ENCODE results near the gene NAALADL2. TPM values are rescaled to one million over a fixed set of nuclear protein-coding genes. Genes with fewer than 3 reads are reported as not detected.

NAALADL2 gene
- polyA plus RNA-seq, 1 experiment = 6.3 TPM

DNA sequence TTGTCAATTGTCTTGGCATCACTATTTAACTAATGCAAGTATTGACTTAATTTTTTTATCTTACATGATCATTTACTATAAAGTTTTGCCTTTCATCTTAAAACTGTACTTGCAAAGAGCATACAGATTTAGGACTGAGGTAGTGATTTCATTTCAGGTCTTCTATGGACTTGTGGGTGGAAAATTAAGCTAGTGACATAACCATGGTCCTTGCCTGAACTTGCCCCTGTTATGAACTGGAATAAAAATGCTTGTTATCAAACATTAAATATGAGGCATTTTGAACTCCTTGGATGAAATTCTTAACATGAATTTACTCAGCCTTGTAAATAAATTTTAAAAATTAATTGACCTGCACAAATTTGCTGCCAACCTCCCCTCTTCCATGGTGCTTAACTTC, 712.0 kb downstream of the NAALADL2 start:
- no peak for DNase-seq (ENCODE audit: low read depth, low spot score)
- no peaks in the 10 kb centered on the region for H3K9me3 ChIP-seq (ENCODE audit: control insufficient read depth, insufficient read depth, low read length)
- H3K27ac ChIP-seq (ENCODE audit: low read depth, low read length) = no peak overlapping the region
- POLR2A ChIA-PET = no interaction called here
- no peaks in the 10 kb centered on the region for H3K27me3 ChIP-seq (ENCODE audit: control insufficient read depth, insufficient read depth, low read length)
- H3K4me3 ChIP-seq (ENCODE audit: low read depth, low read length) = no peak overlapping the region
- no peak for TF ChIP-seq CTCF (IDR thresholded peaks at IDR 0.05; ENCODE audit: low read depth, low read length)
- CTCF ChIA-PET = no interaction called here

- Histone ChIP-seq H3K4me3 (ENCODE audit: low read depth, low read length) (no peak overlapping the region), H3K9me3 (ENCODE audit: control insufficient read depth, insufficient read depth, low read length) (no peaks in the 10 kb centered on the region), H3K27ac (ENCODE audit: low read depth, low read length) (no peak overlapping the region), H3K27me3 (ENCODE audit: control insufficient read depth, insufficient read depth, low read length) (no peaks in the 10 kb centered on the region)
- ChIA-PET CTCF (no interaction called here), POLR2A (interaction anchor here (0.6 kb wide), 1 partner anchor 112 kb away, joined by 4 read pairs; no protein-coding TSS in a partner anchor)
- DNase-seq (ENCODE audit: low read depth, low spot score) = no peak
- TF ChIP-seq CTCF (IDR thresholded peaks at IDR 0.05; ENCODE audit: low read depth, low read length) = no peak
These were observed 714.1 kb downstream of the NAALADL2 start for GRCh38 chr3:175573226-175573625.

- ChIA-PET POLR2A (no interaction called here), CTCF (no interaction called here)
- Histone ChIP-seq H3K9me3 (ENCODE audit: control insufficient read depth, insufficient read depth, low read length) (no peaks in the 10 kb centered on the region), H3K27ac (ENCODE audit: low read depth, low read length) (no peak overlapping the region), H3K4me3 (ENCODE audit: low read depth, low read length) (no peak overlapping the region), H3K27me3 (ENCODE audit: control insufficient read depth, insufficient read depth, low read length) (no peaks in the 10 kb centered on the region)
- no peak for DNase-seq (ENCODE audit: low read depth, low spot score)
- no peak for TF ChIP-seq CTCF (IDR thresholded peaks at IDR 0.05; ENCODE audit: low read depth, low read length)
These were observed 721.2 kb downstream of the NAALADL2 start for GRCh38 chr3:175580318-175580717.

- no peak for TF ChIP-seq CTCF (IDR thresholded peaks at IDR 0.05; ENCODE audit: low read depth, low read length)
- ChIA-PET POLR2A (no interaction called here), CTCF (interaction anchor here (0.6 kb wide), 1 partner anchor 781 kb away, joined by 4 read pairs; no protein-coding TSS in a partner anchor)
- H3K27ac ChIP-seq (ENCODE audit: low read depth, low read length) = no peak overlapping the region
- H3K4me3 ChIP-seq (ENCODE audit: low read depth, low read length) = no peak overlapping the region
- peak; percentile 46 for DNase-seq (ENCODE audit: low read depth, low spot score)
- H3K27me3 ChIP-seq (ENCODE audit: control insufficient read depth, insufficient read depth, low read length) = no peaks in the 10 kb centered on the region
- no peaks in the 10 kb centered on the region; the same call in 1 of the 2 replicates for H3K9me3 ChIP-seq (ENCODE audit: control insufficient read depth, insufficient read depth, low read length)
These were observed 726.8 kb downstream of the NAALADL2 start for GRCh38 chr3:175585898-175586297.

- Histone ChIP-seq H3K4me3 (ENCODE audit: low read depth, low read length) (no peak overlapping the region), H3K9me3 (ENCODE audit: control insufficient read depth, insufficient read depth, low read length) (no peaks in the 10 kb centered on the region; the same call in 1 of the 2 replicates), H3K27me3 (ENCODE audit: control insufficient read depth, insufficient read depth, low read length) (no peaks in the 10 kb centered on the region), H3K27ac (ENCODE audit: low read depth, low read length) (no peak overlapping the region)
- no peak for TF ChIP-seq CTCF (IDR thresholded peaks at IDR 0.05; ENCODE audit: low read depth, low read length)
- DNase-seq (ENCODE audit: low read depth, low spot score) = no peak
- POLR2A ChIA-PET = no interaction called here
- CTCF ChIA-PET = no interaction called here
These were observed 731.6 kb downstream of the NAALADL2 start for GRCh38 chr3:175590745-175591144.
